Progenitor cell of endocrine pancreas (in vitro differentiated cells): ENCODE measurements around the gene ATP5F1A. TPM values are rescaled to one million over a fixed set of nuclear protein-coding genes. Genes with fewer than 3 reads are reported as not detected.

Source experiments
- DNase-seq: peaks from one replicate; pipeline ENCODE4 v3.0.0; 2021; ENCODE audit warnings: low spot score; ENCODE audit not compliant: unreplicated experiment
- H3K27ac Mint-ChIP-seq: 2 replicates; pipeline ENCODE4 v1.8.0; 2021; ENCODE audit warnings: mild to moderate bottlenecking, moderate library complexity, mixed read lengths
- H3K27me3 Mint-ChIP-seq: 2 replicates; pipeline ENCODE4 v1.8.0; 2021; ENCODE audit warnings: mixed read lengths
- H3K36me3 Mint-ChIP-seq: 2 replicates; pipeline ENCODE4 v1.8.0; 2022; ENCODE audit warnings: mixed read lengths; ENCODE audit not compliant: insufficient read depth
- H3K4me1 Mint-ChIP-seq: 2 replicates; pipeline ENCODE4 v1.8.0; 2021; ENCODE audit warnings: low read depth, mixed read lengths
- H3K4me3 Mint-ChIP-seq: 2 replicates; pipeline ENCODE4 v1.8.0; 2021; ENCODE audit warnings: low read depth, mild to moderate bottlenecking, moderate library complexity, mixed read lengths
- H3K9me3 Mint-ChIP-seq: 2 replicates; pipeline ENCODE4 v1.8.0; 2021; ENCODE audit warnings: low read depth, mixed read lengths
- CTCF ChIP-seq: fragments of 200-600 bp; sonication (generic); IDR thresholded peaks from one replicate; pipeline ENCODE4 v1.5.0; 2021; ENCODE audit warnings: antibody characterized with exemption, mild to moderate bottlenecking; ENCODE audit not compliant: unreplicated experiment
- total RNA-seq: library from RNA; stranded (reverse); gene quantifications from 2 replicates; pipeline ENCODE4 v1.2.1, GENCODE V29; 2021

Gene ATP5F1A
- total RNA-seq, 1 donor from 2014 or later: 375 TPM

DNA sequence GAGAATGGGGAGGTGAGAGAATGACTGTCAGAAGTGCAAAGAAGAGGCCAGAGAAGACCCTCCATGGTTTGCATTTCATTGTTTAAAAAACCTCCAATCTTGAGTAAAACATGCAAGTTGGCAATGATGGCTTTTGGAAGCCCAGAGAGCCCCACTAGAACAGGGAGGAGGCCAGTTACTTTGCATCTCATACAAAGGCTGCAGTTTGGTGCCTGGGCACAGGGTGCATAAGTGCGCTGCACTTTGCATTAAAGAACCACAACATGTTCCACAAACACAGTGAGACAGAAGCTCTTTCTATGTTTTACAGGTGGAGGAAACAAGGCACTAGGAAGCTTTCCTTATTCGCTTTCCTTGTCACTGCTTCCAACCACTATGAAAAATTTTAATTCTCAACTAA lies 51.4 kb downstream of the ATP5F1A start:
- no peaks in the 10 kb centered on the region for H3K9me3 Mint-ChIP-seq
- no peak for TF ChIP-seq CTCF
- no peaks in the 10 kb centered on the region for H3K4me1 Mint-ChIP-seq
- H3K27ac Mint-ChIP-seq: no peak overlapping the region
- DNase-seq: no peak
- H3K4me3 Mint-ChIP-seq: no peak overlapping the region
- no peaks in the 10 kb centered on the region for H3K27me3 Mint-ChIP-seq
- H3K36me3 Mint-ChIP-seq: no peaks in the 10 kb centered on the region

GRCh38 chr18:46046126-46046525 lies 52.0 kb downstream of the ATP5F1A start:
- Mint-ChIP-seq H3K27ac (no peak overlapping the region), H3K27me3 (no peaks in the 10 kb centered on the region), H3K4me1 (no peaks in the 10 kb centered on the region), H3K4me3 (no peak overlapping the region), H3K36me3 (no peaks in the 10 kb centered on the region), H3K9me3 (no peaks in the 10 kb centered on the region)
- DNase-seq: no peak
- no peak for TF ChIP-seq CTCF

- H3K27ac Mint-ChIP-seq: no peak overlapping the region
Measured at GRCh38 chr18:46042571-46043123, 55.4 kb downstream of the ATP5F1A start.

GRCh38 chr18:46040747-46041104 lies 57.4 kb downstream of the ATP5F1A start:
- Mint-ChIP-seq H3K27ac (no peak overlapping the region), H3K27me3 (no peaks in the 10 kb centered on the region), H3K9me3 (no peaks in the 10 kb centered on the region), H3K4me3 (no peak overlapping the region), H3K36me3 (no peaks in the 10 kb centered on the region), H3K4me1 (peaks cover 3% of the 10 kb centered on the region)
- TF ChIP-seq CTCF: no peak
- no peak for DNase-seq

More at GRCh38 chr18:46042571-46043123, 55.4 kb downstream of the ATP5F1A start:
- DNase-seq: no peak
- H3K4me1 Mint-ChIP-seq: peaks cover 3% of the 10 kb centered on the region
- no peaks in the 10 kb centered on the region for H3K9me3 Mint-ChIP-seq
- no peaks in the 10 kb centered on the region for H3K27me3 Mint-ChIP-seq
- TF ChIP-seq CTCF: no peak
- no peak overlapping the region for H3K4me3 Mint-ChIP-seq
- no peaks in the 10 kb centered on the region for H3K36me3 Mint-ChIP-seq

GRCh38 chr18:46040033-46040746 lies 57.9 kb downstream of the ATP5F1A start:
- H3K36me3 Mint-ChIP-seq: no peaks in the 10 kb centered on the region
- no peaks in the 10 kb centered on the region for H3K9me3 Mint-ChIP-seq
- no peaks in the 10 kb centered on the region for H3K27me3 Mint-ChIP-seq
- peaks cover 3% of the 10 kb centered on the region for H3K4me1 Mint-ChIP-seq
- no peak overlapping the region for H3K4me3 Mint-ChIP-seq
- no peak for DNase-seq
- peak overlapping the region; percentile 11 for H3K27ac Mint-ChIP-seq
- no peak for TF ChIP-seq CTCF
